ENCODE data around the gene MAPKAPK5.
"Not testable (repeated sequence)": the region's sequence is repeated elsewhere in the genome, so short reads cannot be mapped to it uniquely, and the experiment has no call there.

The MAPKAPK5 gene

GRCh38 chr12:111828338-111828979 lies 13.6 kb upstream of the MAPKAPK5 start:
- DNase-seq: no peak

- not testable (repeated sequence) for DNase-seq
These were observed 12.4 kb upstream of the MAPKAPK5 start for GRCh38 chr12:111829635-111830034.

- DNase-seq: not testable (repeated sequence)
These were observed 7.2 kb upstream of the MAPKAPK5 start for GRCh38 chr12:111834740-111835386.

- DNase-seq: not testable (repeated sequence)
These were observed 6.4 kb upstream of the MAPKAPK5 start for GRCh38 chr12:111835531-111836181.

- DNase-seq: no peak
These were observed 3.7 kb upstream of the MAPKAPK5 start for GRCh38 chr12:111838353-111838752.

- DNase-seq: no peak
These were observed 1.2 kb upstream of the MAPKAPK5 start for GRCh38 chr12:111840807-111841206.

GRCh38 chr12:111841236-111841749 lies 735 bp upstream of the MAPKAPK5 start:
- no peak for DNase-seq

GRCh38 chr12:111842556-111843396 lies 748 bp downstream of the MAPKAPK5 start:
- peak; percentile 56 for DNase-seq

- DNase-seq: no peak
These were observed 4.0 kb downstream of the MAPKAPK5 start for GRCh38 chr12:111846016-111846415.

GRCh38 chr12:111850526-111850925 lies 8.5 kb downstream of the MAPKAPK5 start:
- no peak for DNase-seq

GRCh38 chr12:111858186-111858585 lies 16.2 kb downstream of the MAPKAPK5 start:
- DNase-seq: no peak

- no peak for DNase-seq
These were observed 16.8 kb downstream of the MAPKAPK5 start for GRCh38 chr12:111858778-111859177.

- no peak for DNase-seq
These were observed 22.9 kb downstream of the MAPKAPK5 start for GRCh38 chr12:111864913-111865312.

GRCh38 chr12:111867531-111867930 lies 25.5 kb downstream of the MAPKAPK5 start:
- no peak for DNase-seq

- no peak for DNase-seq
These were observed 26.9 kb downstream of the MAPKAPK5 start for GRCh38 chr12:111868676-111869588.

GRCh38 chr12:111869671-111870070 lies 27.6 kb downstream of the MAPKAPK5 start:
- no peak for DNase-seq

- DNase-seq: no peak
These were observed 28.2 kb downstream of the MAPKAPK5 start for GRCh38 chr12:111870216-111870615.

- no peak for DNase-seq
These were observed 28.7 kb downstream of the MAPKAPK5 start for GRCh38 chr12:111870706-111871105.

- no peak for DNase-seq
These were observed 31.1 kb downstream of the MAPKAPK5 start for GRCh38 chr12:111873113-111873512.

GRCh38 chr12:111881716-111882115 lies 39.7 kb downstream of the MAPKAPK5 start:
- no peak for DNase-seq

GRCh38 chr12:111886662-111887545 lies 44.9 kb downstream of the MAPKAPK5 start:
- no peak for DNase-seq

Data from stimulated activated CD8-positive, alpha-beta memory T cell treated with anti-CD3 and anti-CD28 coated beads, Interleukin-4, amount 100 ng/mL, for 48 hours (primary cell).